Epidermal melanocyte (primary cell): ENCODE data around the gene DPH2.

ENCODE experiments used
- DNase-seq: peaks from one replicate; pipeline ENCODE4 v3.0.0; 2011; ENCODE audit warnings: low spot score; ENCODE audit not compliant: insufficient read length

DPH2 gene

GRCh38 chr1:43982241-43982640, 12.4 kb downstream of the DPH2 start:
- DNase-seq: no peak

GRCh38 chr1:43982808-43983207, 13.0 kb downstream of the DPH2 start:
- DNase-seq: no peak

- DNase-seq: no peak
These were observed 13.6 kb downstream of the DPH2 start for GRCh38 chr1:43983253-43983899.

- no peak for DNase-seq
These were observed 15.0 kb downstream of the DPH2 start for GRCh38 chr1:43984855-43985254.

- DNase-seq: no peak
These were observed 16.3 kb downstream of the DPH2 start for GRCh38 chr1:43985984-43986595.

GRCh38 chr1:43986712-43987111, 16.9 kb downstream of the DPH2 start:
- DNase-seq: no peak

GRCh38 chr1:43987159-43987902, 17.5 kb downstream of the DPH2 start:
- DNase-seq: no peak

GRCh38 chr1:43990271-43991199, 20.7 kb downstream of the DPH2 start:
- DNase-seq: no peak

- no peak for DNase-seq
These were observed 21.3 kb downstream of the DPH2 start for GRCh38 chr1:43991200-43991475.

- peak; percentile 92 for DNase-seq
These were observed 21.8 kb downstream of the DPH2 start, which contains the start of gene CCDC24 for GRCh38 chr1:43991476-43992231. Gene CCDC24, plus strand, starts transcription at chr1:43991599. Its CDS starts 280 bp downstream, at chr1:43991879.

GRCh38 chr1:43992232-43992995, 22.6 kb downstream of the DPH2 start:
- DNase-seq: no peak

- no peak for DNase-seq
These were observed 23.6 kb downstream of the DPH2 start for GRCh38 chr1:43993206-43993914.

- no peak for DNase-seq
These were observed 24.3 kb downstream of the DPH2 start for GRCh38 chr1:43994071-43994470.

GRCh38 chr1:43994794-43995790, 25.3 kb downstream of the DPH2 start:
- DNase-seq: no peak

GRCh38 chr1:43995984-43996732, 26.3 kb downstream of the DPH2 start:
- DNase-seq: no peak

- no peak for DNase-seq
These were observed 26.9 kb downstream of the DPH2 start for GRCh38 chr1:43996733-43997115.

- DNase-seq: no peak
These were observed 27.6 kb downstream of the DPH2 start for GRCh38 chr1:43997295-43997999.
